Kidney glomerular epithelial cell (primary cell): Measurements from ENCODE around the gene PPFIBP1.

Source experiments
- DNase-seq: peaks from one replicate; lab custom pipeline; 2025; lab: John Stamatoyannopoulos, UW

Gene PPFIBP1

DNA sequence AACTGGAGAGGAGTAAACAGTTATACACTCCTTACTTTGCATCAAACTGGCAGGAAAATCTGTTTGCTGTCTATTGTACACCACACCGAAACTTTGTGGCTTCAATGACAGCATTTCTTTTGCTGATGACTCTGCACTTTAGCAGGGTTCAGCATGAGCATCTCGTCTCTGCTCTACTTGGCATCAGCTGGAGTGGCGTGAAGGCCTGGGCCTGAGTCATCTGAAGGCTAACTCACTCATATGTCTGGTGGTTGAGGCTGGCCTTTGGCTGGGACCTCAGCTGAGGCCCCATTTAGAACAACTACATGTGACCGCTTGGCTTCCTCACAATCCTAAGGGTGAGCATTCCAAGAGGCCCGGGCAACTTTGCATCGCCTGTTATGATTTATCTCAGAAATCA lies 143.5 kb downstream of the PPFIBP1 start:
- no peak for DNase-seq

DNA sequence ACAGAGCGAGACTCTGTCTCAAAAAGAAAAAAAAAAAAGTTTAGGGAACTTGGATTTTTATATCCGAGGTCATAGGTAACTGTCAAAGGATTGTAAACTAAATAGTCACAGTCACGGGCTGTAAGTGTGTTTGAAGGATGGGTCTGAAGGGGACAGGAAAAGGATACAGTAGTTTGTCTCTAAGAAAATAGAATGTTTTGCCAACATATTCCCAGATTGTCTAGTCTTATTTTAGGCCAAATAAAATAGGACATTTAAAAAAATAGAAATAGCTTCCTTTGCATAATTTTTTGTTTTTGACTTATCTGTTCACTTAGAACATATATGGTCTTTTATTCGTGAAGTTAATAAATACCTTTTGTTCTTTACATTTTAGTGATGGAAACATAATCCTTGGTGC lies 148.0 kb downstream of the PPFIBP1 start:
- no peak for DNase-seq

DNA sequence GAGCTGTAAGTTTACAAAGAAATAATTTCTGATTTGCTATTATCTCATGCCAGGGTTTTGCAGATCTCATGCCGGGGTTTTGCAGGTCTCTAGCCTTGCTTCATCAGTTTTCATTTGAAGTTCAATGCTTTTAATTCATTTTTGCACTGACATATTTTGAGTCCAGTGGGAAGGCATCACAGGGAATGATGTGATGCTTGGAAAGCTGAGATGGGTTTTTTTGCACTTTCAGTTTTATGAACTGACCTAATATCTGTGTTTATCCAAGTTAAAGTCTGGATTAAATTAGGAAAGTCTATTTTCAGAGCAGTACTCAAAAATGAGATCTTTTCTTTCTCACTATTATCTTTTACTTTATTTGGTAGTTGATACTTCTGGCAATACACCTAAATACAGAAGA lies 148.6 kb downstream of the PPFIBP1 start:
- DNase-seq = no peak

DNA sequence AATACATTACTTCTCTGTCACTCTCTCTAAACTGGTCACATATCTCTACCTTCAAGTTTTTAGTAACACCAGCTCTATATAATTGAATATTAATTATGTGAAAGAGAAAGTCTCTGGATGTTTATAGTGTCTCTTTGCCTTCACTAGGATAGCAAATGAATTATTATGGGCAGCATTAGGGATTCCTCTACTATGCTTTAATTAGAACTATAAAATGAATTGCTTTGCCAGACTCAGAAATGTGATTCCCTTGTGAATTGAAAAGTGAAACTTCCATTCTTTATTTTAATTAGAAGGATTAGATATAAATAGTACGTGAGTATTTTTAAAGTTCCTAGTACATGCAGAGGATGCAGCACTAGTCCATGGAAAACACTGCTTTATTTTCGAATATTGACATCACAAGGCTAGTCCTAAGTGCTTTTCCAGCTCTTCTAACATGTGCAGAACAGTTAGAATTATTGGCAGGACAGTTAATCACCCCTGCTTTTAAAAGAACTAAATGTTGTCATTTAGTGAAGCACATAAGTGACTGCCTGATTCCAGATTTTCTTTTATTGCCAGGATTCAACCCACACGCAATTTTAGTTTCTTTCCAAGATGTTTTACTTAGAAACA lies 149.2 kb downstream of the PPFIBP1 start:
- DNase-seq = no peak

DNA sequence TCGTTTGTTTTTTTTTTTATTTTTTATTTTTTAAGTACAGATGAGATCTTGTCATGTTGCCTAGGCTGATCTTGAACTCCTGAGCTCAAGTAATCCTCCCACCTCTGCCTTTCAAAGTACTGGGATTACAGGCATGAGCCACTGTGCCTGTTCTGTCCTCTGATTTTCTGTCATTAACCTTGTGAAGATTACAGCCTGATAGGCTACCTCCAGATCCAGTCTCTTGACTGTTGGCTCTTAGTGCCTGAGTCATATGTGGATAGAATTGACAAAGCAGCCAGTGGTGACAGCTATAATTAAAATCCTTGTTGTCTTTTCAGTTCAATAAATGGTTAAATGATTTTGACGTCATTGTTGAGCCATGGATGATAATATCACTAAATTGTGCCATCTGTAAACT lies 151.0 kb downstream of the PPFIBP1 start:
- DNase-seq = no peak

DNA sequence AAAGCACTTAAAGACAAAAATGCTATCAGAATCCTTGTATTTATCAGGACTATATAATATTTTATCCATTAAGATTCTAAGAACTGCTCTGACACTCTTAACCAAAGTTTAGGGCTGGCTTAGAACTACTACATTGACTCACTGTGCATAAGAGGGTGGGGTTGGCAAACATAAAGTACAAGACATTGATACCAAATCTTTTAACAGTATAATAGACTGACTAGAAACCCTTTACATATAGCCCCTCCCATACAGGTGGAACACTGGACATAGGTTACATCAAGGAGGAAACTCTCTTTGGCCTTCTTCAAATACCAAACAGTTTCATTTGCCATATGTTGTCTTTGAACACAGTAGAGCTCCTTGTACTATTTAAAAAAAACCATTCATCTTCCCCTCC lies 156.6 kb downstream of the PPFIBP1 start:
- no peak for DNase-seq

DNA sequence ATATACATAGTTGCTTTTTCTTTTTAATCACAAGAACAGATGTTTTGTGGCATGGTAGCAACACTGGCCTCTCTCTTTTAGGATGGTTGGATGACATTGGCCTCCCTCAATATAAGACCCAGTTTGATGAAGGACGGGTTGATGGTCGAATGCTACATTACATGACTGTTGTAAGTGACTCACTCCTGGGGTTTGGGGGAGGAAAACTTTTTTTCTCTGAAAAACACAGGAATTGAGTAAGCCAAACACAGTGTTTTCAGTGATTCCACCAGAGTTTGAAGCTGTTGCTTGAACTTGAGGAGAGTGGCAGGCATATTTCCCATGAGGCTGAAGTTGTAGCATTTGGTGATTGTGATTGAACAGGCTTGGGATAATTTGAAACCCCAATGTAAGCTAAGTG lies 158.5 kb downstream of the PPFIBP1 start:
- no peak for DNase-seq

DNA sequence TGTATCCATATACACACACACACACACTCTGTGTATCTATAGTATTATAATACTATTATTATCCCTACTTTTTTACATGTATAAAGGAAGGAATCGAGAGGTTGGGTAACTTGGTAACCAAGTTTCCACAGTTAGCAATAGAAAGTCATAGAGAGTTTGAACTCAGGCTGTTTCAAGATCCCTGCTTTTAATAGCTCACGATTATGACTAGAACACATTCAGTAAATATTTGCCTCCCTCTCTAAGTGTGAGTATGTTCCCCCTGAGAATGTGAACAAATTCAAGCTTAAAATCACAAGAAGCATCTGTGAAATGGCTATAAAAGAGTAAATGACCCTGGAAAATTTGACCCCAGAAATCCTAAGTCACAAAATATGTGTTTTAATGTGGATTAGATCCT lies 161.3 kb downstream of the PPFIBP1 start:
- no peak for DNase-seq

DNA sequence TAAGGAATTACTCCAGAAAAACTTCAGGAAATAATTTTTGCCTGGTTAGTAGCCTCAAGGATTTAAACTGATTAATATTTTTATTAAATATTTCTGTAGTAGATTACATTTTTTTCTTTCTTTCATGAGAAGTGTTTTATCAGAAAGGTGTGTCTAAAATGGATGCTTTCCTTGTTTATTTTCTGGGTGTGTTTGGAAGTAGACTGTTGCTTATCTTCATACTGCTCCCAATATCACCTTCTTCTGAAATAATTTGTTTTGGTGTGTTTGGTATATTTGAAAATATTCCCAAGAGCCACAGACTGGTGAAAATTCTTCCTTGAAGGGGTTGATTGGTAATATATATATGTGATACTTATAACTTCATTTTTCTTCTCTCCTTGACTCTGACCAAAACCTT lies 162.1 kb downstream of the PPFIBP1 start:
- DNase-seq = no peak

DNA sequence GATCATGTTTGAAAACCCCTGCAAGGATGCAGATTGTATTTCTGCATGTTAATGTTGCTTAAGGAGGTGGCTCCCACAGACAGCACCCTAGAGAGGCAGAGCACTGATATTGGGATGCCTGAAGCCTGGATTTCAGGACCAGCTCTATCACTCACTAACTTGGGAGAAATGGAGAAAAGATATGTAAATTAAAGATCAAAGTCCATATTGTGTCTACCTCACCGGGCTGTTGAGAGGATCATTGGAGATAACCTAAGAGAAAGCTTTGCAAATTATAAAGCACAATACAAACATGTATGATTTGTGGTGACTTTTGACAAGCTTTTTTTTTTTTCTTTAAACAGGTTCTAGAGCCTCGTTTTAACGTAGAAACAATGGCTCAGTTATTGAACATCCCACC lies 164.7 kb downstream of the PPFIBP1 start:
- no peak for DNase-seq

DNA sequence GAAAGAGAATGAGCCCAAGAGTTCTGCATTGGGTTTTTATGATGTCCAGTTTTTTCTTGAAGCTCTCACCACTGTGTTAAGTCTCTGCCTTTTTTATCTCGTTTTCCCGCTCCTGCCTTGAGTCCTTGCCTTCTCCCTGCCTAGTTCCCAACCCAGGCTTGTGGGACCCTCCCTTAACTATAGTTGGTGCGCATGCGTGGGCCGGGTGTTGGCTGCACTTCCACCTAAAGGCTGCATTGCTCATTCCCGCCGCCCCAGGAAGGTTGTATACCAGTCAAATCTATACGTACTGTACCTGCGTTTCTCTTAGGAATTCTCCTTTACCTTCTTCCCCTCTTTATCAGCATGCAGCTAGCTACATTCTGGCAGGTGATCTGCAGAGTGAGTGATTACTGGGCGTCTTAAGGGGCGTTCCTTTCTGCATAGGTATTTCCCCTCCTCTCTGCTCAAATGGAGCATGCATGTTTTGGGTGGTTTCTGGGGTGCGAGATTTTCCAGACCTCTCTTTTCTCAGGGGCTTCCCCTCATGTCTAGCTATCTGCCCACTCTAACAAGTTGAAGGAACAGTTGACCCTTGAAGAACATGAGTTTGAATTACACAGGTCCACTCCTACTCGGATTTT lies 165.7 kb downstream of the PPFIBP1 start:
- DNase-seq = no peak

DNA sequence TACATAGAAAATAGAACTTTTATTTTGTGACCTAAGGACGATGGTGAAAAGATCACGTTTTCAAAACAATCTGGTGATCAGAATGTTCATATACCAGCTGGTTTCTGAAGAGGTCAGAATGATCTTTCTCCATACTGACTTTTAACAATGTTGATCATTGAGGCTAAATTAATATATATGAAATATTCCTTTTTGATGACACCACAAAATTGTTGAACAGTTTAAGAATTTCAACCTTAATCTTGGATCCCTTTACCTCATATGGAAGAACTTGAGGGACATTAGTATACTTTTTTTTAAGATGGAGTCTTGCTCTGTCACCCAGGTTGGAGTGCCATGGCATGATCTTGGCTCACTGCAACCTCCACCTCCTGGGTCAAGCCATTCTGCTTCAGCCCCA lies 169.4 kb downstream of the PPFIBP1 start:
- no peak for DNase-seq

DNA sequence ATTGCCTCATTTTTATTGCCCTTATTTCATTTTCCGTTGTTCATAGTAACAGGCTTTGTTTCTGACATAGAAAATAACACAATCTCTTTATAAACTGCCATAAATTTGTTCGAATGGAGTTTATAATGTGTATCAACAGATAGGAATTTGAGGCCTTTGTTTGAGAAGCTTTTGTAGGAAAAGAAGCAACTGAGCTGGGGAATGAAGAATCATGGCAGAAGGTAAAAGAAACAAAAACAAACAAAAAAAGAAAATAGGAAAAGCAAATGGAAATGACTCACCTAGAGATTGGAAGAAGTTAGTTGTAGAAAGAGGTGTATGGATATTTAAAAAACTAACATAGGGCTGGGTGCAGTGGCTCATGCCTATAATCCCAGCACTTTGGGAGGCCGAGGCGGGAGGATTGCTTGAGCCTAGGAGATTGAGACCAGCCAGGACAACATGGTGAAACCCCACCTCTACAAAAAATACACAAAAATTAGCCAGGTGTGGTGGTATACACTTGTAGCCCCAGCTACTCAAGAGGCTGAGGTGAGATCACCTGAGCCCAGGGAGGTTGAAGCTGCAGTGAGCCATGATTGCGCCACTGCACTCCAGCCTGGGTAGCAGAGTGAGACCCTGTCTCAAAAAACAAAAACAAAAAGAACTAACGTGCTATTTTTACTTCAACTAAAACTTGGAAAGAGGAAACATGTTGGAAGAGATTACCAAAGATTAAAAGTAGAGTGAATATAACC lies 171.7 kb downstream of the PPFIBP1 start:
- no peak for DNase-seq

DNA sequence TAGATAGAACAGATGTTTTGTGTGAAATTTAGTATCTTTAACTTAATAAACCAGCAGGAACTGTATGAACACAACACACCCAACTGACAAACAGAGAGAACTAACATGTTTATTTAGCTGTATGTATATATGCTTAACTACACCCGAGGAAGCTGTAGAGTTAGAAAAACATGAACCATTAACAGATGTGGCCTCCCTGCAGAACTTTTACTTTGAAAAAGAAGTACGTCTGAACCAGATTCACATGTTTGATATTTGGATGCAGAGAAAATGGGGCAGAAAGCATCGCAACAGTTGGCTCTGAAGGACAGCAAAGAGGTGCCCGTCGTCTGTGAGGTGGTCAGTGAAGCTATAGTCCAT lies 172.3 kb downstream of the PPFIBP1 start, which contains the start of gene REP15:
REP15 (plus strand) TSS at position 155 of the 360 bp plus-strand sequence; CDS start at position 271, 116 bp downstream.
- no peak for DNase-seq

DNA sequence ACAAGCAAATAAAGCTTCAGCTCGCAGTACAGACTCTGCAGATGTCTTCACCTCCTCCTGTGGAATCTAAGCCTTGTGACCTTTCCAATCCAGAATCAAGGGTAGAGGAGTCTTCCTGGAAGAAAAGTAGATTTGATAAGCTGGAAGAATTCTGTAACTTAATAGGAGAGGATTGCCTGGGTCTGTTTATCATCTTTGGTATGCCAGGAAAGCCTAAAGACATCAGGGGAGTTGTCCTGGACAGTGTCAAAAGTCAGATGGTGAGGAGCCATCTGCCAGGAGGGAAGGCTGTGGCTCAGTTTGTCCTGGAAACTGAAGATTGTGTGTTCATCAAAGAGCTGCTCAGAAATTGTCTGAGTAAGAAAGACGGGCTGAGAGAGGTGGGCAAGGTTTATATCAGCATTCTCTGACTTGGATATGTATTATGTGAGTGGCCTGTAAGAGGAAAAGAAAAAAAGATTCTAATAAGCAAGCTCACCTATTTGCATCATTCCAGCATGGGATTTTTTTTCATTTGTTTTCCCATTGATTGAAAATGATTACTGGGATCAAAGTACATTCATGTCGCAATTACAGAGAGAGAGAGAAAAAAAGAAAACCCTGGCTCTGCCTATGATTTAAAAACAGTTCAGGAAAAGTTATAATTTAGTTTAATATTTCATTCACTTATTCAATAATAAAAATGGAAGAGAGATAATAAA lies 173.0 kb downstream of the PPFIBP1 start:
- no peak for DNase-seq

DNA sequence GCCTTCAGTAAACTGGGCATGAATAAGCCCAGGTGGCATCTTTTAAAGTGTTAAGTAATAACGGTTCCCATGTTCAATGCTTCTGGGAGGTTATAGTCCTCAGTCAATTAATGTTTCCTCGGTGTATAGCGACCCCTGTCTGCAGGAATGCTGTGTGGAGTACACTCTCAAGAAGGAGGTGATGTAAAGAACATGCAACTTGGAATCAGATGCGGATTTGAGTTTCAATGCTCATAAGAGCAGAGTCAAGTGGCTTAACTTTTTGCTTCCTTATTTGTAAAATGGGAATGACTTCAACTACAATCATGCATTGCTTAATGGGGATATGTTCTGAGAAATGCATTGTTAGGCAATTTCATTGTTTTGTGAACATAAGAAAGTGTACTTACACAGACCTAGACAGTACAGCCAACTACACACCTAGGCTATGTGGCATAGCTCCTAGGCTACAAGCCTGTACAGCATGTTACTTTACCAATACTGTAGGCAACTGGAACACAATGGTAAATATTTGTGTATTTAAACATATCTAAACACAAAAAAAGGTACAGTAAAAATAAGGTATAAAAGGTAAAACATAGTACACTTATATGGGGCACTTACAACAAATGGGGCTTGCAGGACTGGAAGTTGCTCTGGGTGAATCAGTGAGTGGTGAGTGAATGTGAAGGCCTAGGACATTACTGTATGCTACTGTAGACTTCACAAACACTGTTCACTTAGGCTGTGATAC lies 179.9 kb downstream of the PPFIBP1 start:
- peak; percentile 56 for DNase-seq

DNA sequence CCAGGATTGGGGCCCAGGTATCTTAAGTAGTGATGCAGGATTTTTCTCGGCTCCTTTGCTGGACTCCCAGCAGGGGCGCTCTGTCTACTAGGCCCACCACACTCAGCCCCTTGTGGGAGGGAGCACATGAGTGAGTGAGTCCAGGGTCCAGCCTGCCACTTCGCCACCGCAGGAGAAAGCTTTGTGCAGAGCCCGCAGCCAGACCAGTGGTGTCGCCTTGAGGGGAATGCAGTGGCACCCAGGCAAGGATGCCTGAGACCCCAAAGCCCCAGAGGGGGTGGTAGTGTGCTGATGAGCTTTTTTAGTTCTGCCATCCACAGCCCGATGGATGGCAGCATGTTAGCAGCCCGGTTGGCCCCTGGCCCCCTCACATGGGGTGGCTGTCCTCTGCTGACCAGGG lies 181.3 kb downstream of the PPFIBP1 start:
- no peak for DNase-seq

DNA sequence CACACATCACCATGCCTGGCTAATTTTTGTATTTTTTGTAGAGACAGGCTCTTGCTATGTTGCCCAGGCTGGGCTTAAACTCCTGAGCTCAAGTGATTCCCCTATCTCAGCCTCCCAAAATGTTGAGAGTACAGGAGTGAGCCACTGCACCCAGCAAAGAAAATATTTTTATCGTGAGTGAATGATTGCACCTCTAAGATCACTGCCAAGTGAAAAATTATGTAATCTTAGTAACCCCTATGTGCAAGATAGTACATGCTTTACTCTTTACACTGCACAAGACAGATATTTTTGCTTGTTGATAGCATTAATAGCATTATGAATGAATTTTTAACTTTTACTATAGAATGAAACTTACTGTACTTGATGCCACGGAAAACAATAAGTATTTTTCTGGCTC lies 183.2 kb downstream of the PPFIBP1 start:
- DNase-seq = no peak

DNA sequence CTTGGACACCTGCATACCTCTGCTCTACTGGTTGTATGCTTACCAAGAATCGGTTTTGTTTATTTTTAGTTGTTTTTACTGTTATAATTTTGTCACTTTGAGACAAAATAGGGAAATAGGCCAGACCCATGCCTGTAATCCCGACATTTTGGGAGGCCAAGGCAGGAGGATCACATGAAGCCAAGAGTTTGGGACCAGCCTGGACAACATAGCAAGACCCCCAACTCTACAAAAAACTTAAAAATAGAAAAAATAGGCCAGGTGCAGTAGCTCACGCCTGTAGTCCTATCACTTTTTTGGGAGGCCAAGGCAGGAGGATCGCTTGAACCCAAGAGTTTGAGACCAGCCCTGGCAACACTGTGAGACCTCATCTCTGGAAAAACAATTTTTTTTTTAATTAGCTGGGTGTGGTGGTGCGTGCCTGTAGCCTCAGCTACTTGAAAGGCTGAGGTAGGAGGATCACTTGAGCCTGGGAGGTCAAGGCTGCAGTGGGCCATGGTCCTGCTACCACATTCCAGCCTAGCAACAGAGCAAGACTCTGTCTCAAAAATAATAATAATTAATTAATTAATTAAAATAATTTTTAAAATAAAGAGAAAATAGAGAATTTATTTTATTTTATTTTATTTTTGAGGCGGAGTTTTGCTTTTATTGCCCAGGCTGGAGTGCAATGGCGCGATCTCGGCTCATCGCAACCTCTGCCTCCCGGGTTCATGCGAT lies 185.4 kb downstream of the PPFIBP1 start:
- DNase-seq = no peak

DNA sequence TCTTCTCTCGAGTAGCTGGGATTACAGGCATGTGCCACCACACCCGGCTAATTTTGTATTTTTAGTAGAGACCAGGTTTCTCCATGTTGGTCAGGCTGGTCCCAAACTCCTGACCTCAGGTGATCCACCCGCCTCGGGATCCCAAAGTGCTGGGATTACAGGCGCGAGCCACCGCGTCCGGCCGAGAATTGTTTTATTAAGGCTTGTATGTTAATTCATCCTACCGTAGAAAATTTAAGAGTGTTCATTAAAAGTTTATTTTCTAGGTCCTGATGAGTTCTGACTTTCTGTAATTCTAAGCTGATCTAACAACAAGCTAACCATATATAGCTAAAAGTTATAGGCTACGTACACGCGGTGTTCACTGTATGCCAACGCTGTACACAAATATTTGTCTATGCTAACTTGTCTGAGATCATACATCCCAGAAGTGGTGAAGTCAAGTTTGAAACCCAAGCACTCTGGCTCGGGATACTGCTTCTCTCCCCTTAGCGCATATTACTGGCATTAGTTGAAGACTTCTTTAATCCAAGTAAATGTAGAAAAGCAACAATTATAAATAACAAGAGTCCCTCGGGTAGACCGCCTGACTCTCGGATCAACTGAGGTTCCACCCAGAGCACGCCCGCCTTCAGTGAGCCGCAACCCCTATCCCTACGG lies 186.1 kb downstream of the PPFIBP1 start:
- peak; percentile 83 for DNase-seq
